SK-N-SH (cell line): Measurements from ENCODE around the gene FAM222B. TPM values are rescaled to one million over a fixed set of nuclear protein-coding genes. Genes with fewer than 3 reads are reported as not detected.

Experiments
- CTCF ChIA-PET: fragments of 300-600, 350-600 bp; formaldehyde crosslinking; extraction: SDS; loops from one replicate; lab custom pipeline; 2021; lab: Yijun Ruan, JAX
- POLR2A ChIA-PET: fragments of 350-600 bp; sonication (Branson Sonifier 250); formaldehyde crosslinking; extraction: SDS; loops from one replicate; lab custom pipeline; 2020; ENCODE audit warnings: antibody characterized with exemption, inconsistent platforms; lab: Yijun Ruan, JAX
- DNase-seq: peaks from one replicate; pipeline ENCODE4 v3.0.0; 2012
- H2AFZ ChIP-seq: fragments of 200-600 bp; sonication (generic); 2 replicates; pipeline ENCODE4 v1.8.1; 2016; ENCODE audit warnings: antibody characterized with exemption, mild to moderate bottlenecking, low read depth
- H3F3A ChIP-seq: fragments of 200-600 bp; sonication (generic); replicated peaks from 2 replicates; pipeline ENCODE3; 2016; ENCODE audit warnings: antibody characterized with exemption, mild to moderate bottlenecking; ENCODE audit not compliant: insufficient read depth
- H3K27ac ChIP-seq, 2 experiments: fragments of 200-500 bp in 1 of 2; fragments of 200-600 bp in 1 of 2; sonication (Bioruptor generic) in 1 of 2; sonication (generic), shearing (Covaris generic) in 1 of 2; 2 replicates each; pipeline versions ENCODE4 v1.5.1 to v1.6.1; 2014 to 2016; ENCODE audit warnings: low read depth in 2 of 2, inconsistent platforms in 1 of 2, low read length in 1 of 2, mild to moderate bottlenecking in 1 of 2, mixed read lengths in 1 of 2
- H3K27me3 ChIP-seq: fragments of 200-600 bp; sonication (generic), shearing (Covaris generic); 2 replicates; pipeline ENCODE4 v1.6.1; 2016; ENCODE audit warnings: mixed run types; ENCODE audit not compliant: insufficient read depth
- H3K36me3 ChIP-seq, 2 experiments: fragments of 200-500 bp in 1 of 2; fragments of 200-600 bp in 1 of 2; sonication (Bioruptor generic) in 1 of 2; sonication (generic) in 1 of 2; replicated peaks in 1 of 2; 2 replicates each; pipeline versions ENCODE3 to v1.5.1; 2014 to 2016; ENCODE audit warnings: low read length in 1 of 2, mild to moderate bottlenecking in 1 of 2; ENCODE audit not compliant: insufficient read depth in 2 of 2, control insufficient read depth in 1 of 2
- H3K4me1 ChIP-seq, 2 experiments: fragments of 200-500 bp in 1 of 2; fragments of 200-600 bp in 1 of 2; sonication (Bioruptor generic) in 1 of 2; sonication (generic), shearing (Covaris generic) in 1 of 2; 2 replicates each; pipeline versions ENCODE4 v1.5.1 to v1.6.1; 2014 to 2016; ENCODE audit warnings: low read depth in 1 of 2, low read length in 1 of 2, mixed run types in 1 of 2; ENCODE audit not compliant: insufficient read depth in 2 of 2, control insufficient read depth in 1 of 2
- H3K4me2 ChIP-seq: fragments of 200-600 bp; sonication (generic), shearing (Covaris generic); 2 replicates; pipeline ENCODE4 v1.6.1; 2017; ENCODE audit warnings: mixed run types
- H3K4me3 ChIP-seq, 2 experiments: fragments of 200-500 bp in 1 of 2; fragments of 200-600 bp in 1 of 2; sonication (Bioruptor generic) in 1 of 2; sonication (generic), shearing (Covaris generic) in 1 of 2; 2 replicates each; pipeline versions ENCODE4 v1.5.1 to v1.8.1; 2014 to 2016; ENCODE audit warnings: low read depth in 2 of 2, inconsistent platforms in 1 of 2, low read length in 1 of 2, mild to moderate bottlenecking in 1 of 2, mixed read lengths in 1 of 2, moderate library complexity in 1 of 2
- H3K79me2 ChIP-seq: fragments of 200-600 bp; sonication (generic); 2 replicates; pipeline ENCODE4 v1.8.1; 2017; ENCODE audit warnings: mild to moderate bottlenecking; ENCODE audit not compliant: insufficient read depth
- H3K9ac ChIP-seq: fragments of 200-600 bp; sonication (generic); 2 replicates; pipeline ENCODE4 v1.6.1; 2017; ENCODE audit warnings: mixed run types
- H3K9me2 ChIP-seq: fragments of 200-600 bp; sonication (generic); 2 replicates; pipeline ENCODE4 v1.6.1; 2017; ENCODE audit warnings: mixed run types
- H3K9me3 ChIP-seq: fragments of 200-600 bp; sonication (generic); 2 replicates; pipeline ENCODE4 v1.6.1; 2017; ENCODE audit warnings: mixed run types, mild to moderate bottlenecking, moderate library complexity
- H4K20me1 ChIP-seq: fragments of 200-600 bp; sonication (generic); 2 replicates; pipeline ENCODE4 v1.6.1; 2017; ENCODE audit warnings: mild to moderate bottlenecking, mixed run types; ENCODE audit not compliant: insufficient read depth
- EP300 ChIP-seq, 2 experiments: IDR thresholded peaks; 2 replicates each; pipeline versions ENCODE4 v1.4.0 to v1.6.1; 2012; ENCODE audit warnings: borderline replicate concordance in 1 of 2, low read depth in 1 of 2, low read length in 1 of 2
- EZH2phosphoT487 ChIP-seq: fragments of 200-600 bp; sonication (generic); IDR thresholded peaks from 2 replicates; pipeline ENCODE4 v1.6.1; 2017; ENCODE audit warnings: low read depth, mixed run types, mild to moderate bottlenecking, antibody characterized with exemption, moderate library complexity, borderline replicate concordance
- FOXJ3 ChIP-seq: sonication (generic); formaldehyde crosslinking; IDR thresholded peaks from 2 replicates; pipeline ENCODE4 v1.5.1; 2020; ENCODE audit warnings: mild to moderate bottlenecking, missing genetic modification reagents
- NFIC ChIP-seq: IDR thresholded peaks from 2 replicates; pipeline ENCODE4 v1.4.0; 2012; ENCODE audit warnings: borderline replicate concordance
- NRF1 ChIP-seq: IDR thresholded peaks from 2 replicates; pipeline ENCODE4 v1.6.1; 2012; ENCODE audit warnings: low read depth, mild to moderate bottlenecking, low read length
- TEAD4 ChIP-seq: IDR thresholded peaks from 2 replicates; pipeline ENCODE4 v1.4.0; 2012; ENCODE audit warnings: mild to moderate bottlenecking, borderline replicate concordance; ENCODE audit not compliant: insufficient read depth
- WGBS: methylation state at CpG from one replicate; pipeline ENCODE4 v1.1.6; 2017; ENCODE audit warnings: low lambda C conversion rate; 5-methylcytosine and 5-hydroxymethylcytosine counted together
- polyA plus RNA-seq, 3 experiments: library from polyadenylated mRNA; depleted of rRNA; stranded (reverse); fragments of >200 nt; gene quantifications; 2 replicates each; pipeline ENCODE4 v1.2.3, GENCODE V29; 2012
- TF ChIP-seq, protein P1 (sequence below): fragments of 150-350 bp; IDR thresholded peaks from 2 replicates; pipeline ENCODE4 v1.6.1; 2017; ENCODE audit warnings: antibody characterized with exemption, low read length, low read depth, borderline replicate concordance

The FAM222B gene
- polyA plus RNA-seq, 1 of the 3 experiments (the other 2 are of a cell fraction), result 9.0 TPM

DNA sequence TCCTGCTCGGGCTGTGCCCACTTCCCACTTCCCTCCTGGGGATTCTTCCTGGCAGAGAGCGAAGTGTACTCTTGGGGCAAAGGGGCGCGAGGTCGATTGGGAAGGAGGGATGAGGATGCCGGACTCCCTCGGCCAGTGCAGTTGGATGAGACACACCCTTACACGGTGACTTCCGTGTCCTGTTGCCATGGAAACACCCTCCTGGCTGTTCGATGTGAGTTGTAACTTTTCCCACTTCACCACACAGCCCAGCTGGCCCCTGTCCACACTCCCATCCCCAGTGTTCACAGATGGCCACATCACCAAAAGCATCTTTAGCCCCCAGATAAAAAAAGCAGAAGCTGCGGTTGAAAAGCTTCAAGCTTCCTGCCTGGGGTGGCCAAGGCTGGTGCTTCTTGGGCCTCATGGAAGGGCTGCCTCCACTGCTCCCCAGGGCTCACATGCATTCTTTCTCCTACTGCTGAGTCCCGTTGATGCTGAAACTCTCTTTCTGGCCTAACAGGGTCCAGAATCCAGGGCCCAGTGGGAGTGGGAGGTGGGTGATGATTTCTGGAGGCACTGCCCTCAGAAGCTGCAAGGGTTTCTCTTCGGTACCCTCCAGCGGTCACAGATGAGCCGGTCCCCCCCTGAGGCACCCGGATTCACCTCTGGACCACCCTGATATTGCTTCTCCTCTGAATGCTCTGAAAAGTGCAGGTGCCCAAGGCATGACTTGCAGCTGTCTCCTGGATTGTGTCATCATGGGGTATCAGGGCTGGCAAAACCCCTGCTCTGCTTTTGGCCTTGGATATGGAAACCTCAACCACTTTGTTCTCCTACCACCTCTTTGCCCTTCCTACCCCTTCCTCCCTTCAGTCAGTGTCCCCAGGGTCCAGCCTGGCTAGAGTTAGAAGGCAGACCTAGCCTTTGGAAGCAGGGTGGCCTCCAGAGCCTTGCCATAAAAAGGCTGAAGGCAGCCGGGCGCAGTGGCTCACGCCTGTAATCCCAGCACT lies 100.9 kb downstream of the FAM222B start:
- H3F3A ChIP-seq, result peaks cover 21% of the 10 kb centered on the region
- H4K20me1 ChIP-seq, result peaks cover 24% of the 10 kb centered on the region
- 94% methylated on average over 18 of the region's 19 CpGs for WGBS
- H3K27ac ChIP-seq, result peak overlapping the region; percentile 97 to 98
- peaks cover 18 to 31% of the 10 kb centered on the region in 2 experiments; a peak in 3 of 4 replicates for H3K4me1 ChIP-seq
- no peak overlapping the region for H2AFZ ChIP-seq
- no peak for DNase-seq
- H3K9me2 ChIP-seq, result no peaks in the 10 kb centered on the region
- CTCF ChIA-PET, result interaction anchor here (0.8 to 20.4 kb wide), 5 partner anchors 8 to 212 kb away, joined by 3 to 612 read pairs (median 3); partner anchors contain the start of genes NEK8, RPL23A and TLCD1
- no peak overlapping the region for H3K4me3 ChIP-seq
- POLR2A ChIA-PET, result interaction anchor here (6.5 kb wide), 1 partner anchor 14 kb away, joined by 90 read pairs; the partner anchor contains the start of genes NEK8 and TLCD1
- no peaks in the 10 kb centered on the region for H3K9me3 ChIP-seq
- peak overlapping the region; percentile 99; the same call in 1 of the 2 replicates for H3K4me2 ChIP-seq
- peaks cover 0 to under 1% of the 10 kb centered on the region in 2 experiments for H3K36me3 ChIP-seq
- no peak overlapping the region for H3K9ac ChIP-seq
- H3K27me3 ChIP-seq, result no peaks in the 10 kb centered on the region
- H3K79me2 ChIP-seq, result peaks cover 32% of the 10 kb centered on the region
- TF ChIP-seq EP300 (IDR thresholded peaks at IDR 0.05; ENCODE audit: borderline replicate concordance in 1 of 2, low read depth in 1 of 2, low read length in 1 of 2), result no peak
- no peak for TF ChIP-seq NFIC
- TF ChIP-seq, protein P1, sequence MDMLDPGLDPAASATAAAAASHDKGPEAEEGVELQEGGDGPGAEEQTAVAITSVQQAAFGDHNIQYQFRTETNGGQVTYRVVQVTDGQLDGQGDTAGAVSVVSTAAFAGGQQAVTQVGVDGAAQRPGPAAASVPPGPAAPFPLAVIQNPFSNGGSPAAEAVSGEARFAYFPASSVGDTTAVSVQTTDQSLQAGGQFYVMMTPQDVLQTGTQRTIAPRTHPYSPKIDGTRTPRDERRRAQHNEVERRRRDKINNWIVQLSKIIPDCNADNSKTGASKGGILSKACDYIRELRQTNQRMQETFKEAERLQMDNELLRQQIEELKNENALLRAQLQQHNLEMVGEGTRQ, result no peak

GRCh38 chr17:28740406-28741357 lies 101.9 kb downstream of the FAM222B start:
- H3K27me3 ChIP-seq, result no peaks in the 10 kb centered on the region
- TF ChIP-seq NRF1 (no peak), FOXJ3 (CRISPR knock-in tag) (no peak), TEAD4 (no peak), EZH2phosphoT487 (no peak)
- TF ChIP-seq, protein P1, result no peak
- CTCF ChIA-PET, result interaction anchor here (0.8 to 20.4 kb wide), 6 partner anchors 8 to 213 kb away, joined by 3 to 612 read pairs (median 3); partner anchors contain the start of genes NEK8, RPL23A and TLCD1
- H3K36me3 ChIP-seq, result no peaks in the 10 kb centered on the region
- peaks cover 21% of the 10 kb centered on the region for H3F3A ChIP-seq
- peaks cover 22% of the 10 kb centered on the region for H3K79me2 ChIP-seq
- H3K9ac ChIP-seq, result no peak overlapping the region
- H3K9me3 ChIP-seq, result no peaks in the 10 kb centered on the region
- peaks cover 8 to 22% of the 10 kb centered on the region in 2 experiments; a peak in 3 of 4 replicates for H3K4me1 ChIP-seq
- no peak overlapping the region for H3K4me3 ChIP-seq
- H3K4me2 ChIP-seq, result no peak overlapping the region
- 88% methylated on average over 5 of the region's 10 CpGs for WGBS
- POLR2A ChIA-PET, result no interaction called here
- H2AFZ ChIP-seq, result no peak overlapping the region
- H3K27ac ChIP-seq, result no peak overlapping the region; a peak in 1 of 4 replicates
- DNase-seq, result no peak
- H4K20me1 ChIP-seq, result peaks cover 14% of the 10 kb centered on the region
- H3K9me2 ChIP-seq, result no peaks in the 10 kb centered on the region
